NCI-H2196 (cell line): ENCODE measurements around the gene PPBP.
"Not testable (repeated sequence)": the region's sequence is repeated elsewhere in the genome, so short reads cannot be mapped to it uniquely, and the experiment has no call there.

ENCODE experiments used
- DNase-seq: peaks from one replicate; lab custom pipeline; 2025; ENCODE audit not compliant: unreplicated experiment; lab: John Stamatoyannopoulos, UW

The PPBP gene

DNA sequence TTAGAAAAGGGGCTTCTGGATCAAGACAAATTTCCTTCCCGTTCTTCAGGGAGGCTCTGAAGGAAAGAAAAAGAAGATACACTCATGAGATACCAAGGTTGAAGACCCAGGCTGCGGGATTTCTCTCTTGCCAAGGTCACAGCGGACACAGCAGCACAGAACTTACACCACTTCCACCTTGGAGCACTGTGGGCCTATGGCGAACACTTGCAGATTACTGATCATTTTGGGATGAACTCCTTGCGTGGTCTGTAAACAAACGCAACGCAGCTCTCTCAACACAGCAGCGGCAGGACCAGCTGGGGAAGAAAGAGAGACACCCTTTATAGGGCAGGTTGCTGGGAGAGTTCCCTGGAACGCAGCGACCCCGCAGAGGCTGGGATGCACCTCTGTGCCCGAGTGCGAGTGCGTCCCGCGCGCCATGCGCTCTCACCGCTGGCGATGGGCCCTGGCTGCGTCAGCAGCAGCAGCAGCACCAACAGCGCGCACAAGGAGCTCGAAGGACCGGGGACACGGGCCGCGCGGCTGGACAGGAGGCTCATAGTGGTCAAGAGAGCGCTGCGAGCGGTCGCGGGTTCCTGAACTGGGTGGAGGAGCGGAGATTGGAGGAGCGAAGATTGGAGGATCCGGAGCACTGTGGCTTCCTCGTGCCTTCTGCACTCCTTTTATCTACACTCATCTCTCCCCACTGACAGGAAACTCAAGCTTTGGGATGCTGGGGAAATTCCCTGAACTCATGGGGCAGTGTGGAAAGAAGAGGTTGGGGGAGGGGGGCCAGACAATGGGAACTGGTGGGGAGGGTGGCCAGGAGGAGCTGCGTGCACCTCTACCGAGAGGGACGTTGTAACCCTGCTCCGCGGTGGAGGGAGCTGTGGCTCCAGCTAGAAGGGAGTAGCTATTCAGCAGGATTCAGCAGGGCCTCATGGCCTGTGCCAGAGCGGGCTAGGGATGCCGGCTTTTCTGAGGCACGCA is 10.3 kb upstream of the PPBP start, which contains the start of gene CXCL5:
CXCL5 (minus strand) TSS at position 638 of the 972 bp plus-strand sequence; CDS start at position 542, 96 bp downstream.
- DNase-seq, result no peak

- DNase-seq, result no peak
Measured at GRCh38 chr4:73992050-73992449, 4.1 kb upstream of the PPBP start.

GRCh38 chr4:73991742-73992000 is 3.7 kb upstream of the PPBP start:
- DNase-seq, result no peak

GRCh38 chr4:73990988-73991741 is 3.2 kb upstream of the PPBP start:
- DNase-seq, result no peak

DNA sequence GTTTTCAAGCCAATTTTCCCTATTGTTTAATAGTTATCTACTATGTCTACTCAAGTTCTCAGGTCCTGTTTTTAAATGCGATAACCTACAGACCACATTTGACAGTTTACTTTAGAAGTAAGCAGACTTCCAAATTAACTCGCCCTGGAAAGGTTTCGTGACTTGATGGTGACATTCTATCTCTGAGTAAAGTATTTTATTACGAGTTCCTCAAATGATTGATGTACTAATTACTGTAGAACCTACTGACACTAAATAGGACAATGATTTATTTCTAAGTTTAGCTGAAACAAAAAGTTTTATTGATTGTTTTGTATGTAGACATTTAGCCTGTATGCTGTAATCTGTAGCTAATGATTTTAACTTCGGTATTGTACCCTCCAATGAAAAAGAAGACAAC is 1.9 kb upstream of the PPBP start:
- DNase-seq, result no peak

DNA sequence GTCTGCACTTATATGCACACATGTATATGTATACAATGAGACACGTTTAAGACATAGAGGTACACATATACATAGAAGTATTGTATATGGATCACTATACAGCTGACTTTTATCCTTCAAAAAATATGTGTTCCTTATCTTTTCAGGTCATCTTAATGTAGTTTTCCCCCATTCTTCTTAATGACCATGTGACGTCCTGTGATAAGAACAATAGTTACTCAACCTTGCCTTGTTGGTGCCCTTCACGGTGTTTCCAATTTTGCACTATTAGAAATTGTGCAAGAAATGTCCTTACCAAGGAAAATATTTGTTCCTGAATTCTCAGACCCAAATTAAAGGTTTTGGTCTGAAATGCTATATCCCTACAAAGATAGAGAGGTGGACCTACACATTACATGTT is 1.0 kb upstream of the PPBP start:
- no peak for DNase-seq

- DNase-seq, result no peak
Measured at GRCh38 chr4:73985528-73985852, 2.5 kb downstream of the PPBP start.

GRCh38 chr4:73984736-73985527 is 3.1 kb downstream of the PPBP start:
- DNase-seq, result no peak

- not testable (repeated sequence) for DNase-seq
Measured at GRCh38 chr4:73981175-73981574, 6.8 kb downstream of the PPBP start.

GRCh38 chr4:73979407-73979957 is 8.5 kb downstream of the PPBP start:
- DNase-seq, result no peak

- no peak for DNase-seq
Measured at GRCh38 chr4:73978886-73979285, 9.1 kb downstream of the PPBP start.

DNA sequence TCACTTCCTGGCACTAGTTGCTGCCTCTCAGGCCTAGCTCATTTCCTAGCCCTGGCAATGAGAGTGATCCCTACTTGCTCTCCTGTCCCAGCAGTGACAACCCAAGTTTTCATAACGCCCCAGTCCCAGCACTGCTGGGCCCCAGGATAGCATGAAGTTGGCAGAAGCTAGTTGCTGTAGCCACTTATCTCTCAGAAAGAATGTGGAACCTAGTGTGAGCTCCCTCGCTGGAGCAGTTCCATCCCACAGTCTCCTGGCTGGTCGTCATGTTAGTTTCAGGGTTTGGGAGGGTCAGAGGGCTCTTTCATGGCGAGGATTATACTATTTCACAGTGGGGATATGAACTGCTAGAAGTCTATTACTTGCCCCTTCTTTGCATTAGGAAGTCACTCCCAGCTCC is 11.3 kb downstream of the PPBP start:
- no peak for DNase-seq

GRCh38 chr4:73976217-73976616 is 11.8 kb downstream of the PPBP start:
- no peak for DNase-seq

DNA sequence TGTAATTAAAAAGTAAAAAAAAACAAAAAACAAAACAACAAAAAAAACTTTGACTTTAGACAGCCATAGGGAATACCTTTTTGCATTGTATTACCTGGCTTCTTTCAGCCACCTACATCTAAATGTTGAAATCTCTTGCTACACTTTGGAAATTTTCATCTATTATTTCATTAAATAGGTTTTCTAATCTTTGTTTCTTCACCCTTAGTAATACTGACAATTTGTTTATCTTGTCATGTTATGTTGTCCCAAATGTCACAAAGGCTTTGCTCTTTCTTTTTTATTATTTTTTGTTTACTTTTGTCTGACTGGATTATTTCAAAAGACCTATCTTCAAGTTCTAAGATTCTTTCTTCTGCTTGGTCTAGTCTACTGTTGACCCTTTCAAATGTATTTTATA is 13.6 kb downstream of the PPBP start:
- DNase-seq, result no peak

- DNase-seq, result no peak
Measured at GRCh38 chr4:73970945-73971344, 17.0 kb downstream of the PPBP start.

GRCh38 chr4:73970011-73970410 is 18.0 kb downstream of the PPBP start:
- DNase-seq, result no peak

GRCh38 chr4:73967866-73968265 is 20.1 kb downstream of the PPBP start:
- DNase-seq, result no peak

- DNase-seq, result no peak
Measured at GRCh38 chr4:73964862-73965611, 23.0 kb downstream of the PPBP start.

DNA sequence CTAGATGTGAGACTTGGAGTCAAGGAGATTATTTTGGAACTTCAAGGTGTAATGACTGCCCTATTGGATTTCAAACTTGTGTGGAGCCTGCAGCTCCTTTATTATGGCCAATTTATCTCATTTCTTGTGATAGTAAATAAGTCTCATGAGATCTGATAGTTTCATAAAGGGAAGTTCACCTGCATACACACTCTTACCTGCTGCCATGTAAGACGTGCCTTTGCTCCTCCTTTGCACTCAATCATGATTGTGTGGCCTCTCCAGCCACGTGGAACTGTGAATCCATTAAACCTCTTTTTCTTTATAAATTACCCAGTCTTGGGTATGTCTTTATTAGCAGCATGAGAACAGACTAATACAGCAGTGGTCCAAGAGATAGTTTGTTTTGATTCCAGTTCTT is 25.3 kb downstream of the PPBP start:
- no peak for DNase-seq

DNA sequence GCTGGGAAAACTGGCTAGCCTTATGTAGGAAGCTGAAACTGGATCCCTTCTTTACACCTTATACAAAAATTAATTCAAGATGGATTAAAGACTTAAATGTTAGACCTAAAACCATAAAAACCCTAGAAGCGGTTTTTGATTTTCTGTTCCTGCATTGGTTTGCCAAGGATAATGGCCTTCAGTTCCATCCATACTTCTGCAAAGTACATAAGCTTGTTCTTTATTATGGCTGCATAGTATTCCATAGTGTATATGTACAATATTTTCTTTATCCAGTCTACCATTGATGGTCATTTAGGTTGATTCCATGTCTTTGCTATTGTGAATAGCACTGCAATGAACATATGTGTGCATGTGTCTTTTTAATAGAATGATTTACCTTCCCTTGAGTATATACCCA is 28.9 kb downstream of the PPBP start:
- not testable (repeated sequence) for DNase-seq

DNA sequence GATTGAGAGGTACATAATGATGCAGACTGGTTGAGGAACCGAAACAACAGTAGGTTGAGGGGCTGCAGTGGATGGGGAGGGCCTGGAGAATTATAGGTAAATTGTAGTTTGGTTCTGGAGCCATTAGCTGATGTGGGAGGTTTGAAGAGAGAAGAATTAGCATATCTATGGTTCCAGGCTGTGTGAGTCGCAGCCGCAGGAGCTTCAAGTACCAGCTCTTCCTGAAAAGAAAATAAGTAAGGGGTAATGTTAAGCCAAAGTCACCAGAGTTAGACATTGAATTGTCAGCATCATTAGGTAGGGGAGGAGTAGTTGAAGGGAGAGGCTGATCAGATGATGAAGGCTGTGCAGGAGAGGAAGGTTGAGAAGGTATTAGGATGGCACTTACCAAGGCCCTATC is 35.6 kb downstream of the PPBP start:
- DNase-seq, result no peak
